Naive thymus-derived CD4-positive, alpha-beta T cell (primary cell): ENCODE data around the gene SSPN. TPM values are rescaled to one million over a fixed set of nuclear protein-coding genes. Genes with fewer than 3 reads are reported as not detected.

Experiments used
- ATAC-seq: fragments of 150-1000 bp; cut with Tn5 transposase; 2 replicates; pipeline ENCODE4 v1.10.0; 2021; ENCODE audit warnings: mild to moderate bottlenecking, moderate library complexity
- CTCF ChIA-PET: fragments of 350-600 bp; sonication (Branson Sonifier 250); formaldehyde crosslinking; loops from one replicate; lab custom pipeline; 2021; ENCODE audit warnings: antibody characterized with exemption; lab: Charles Lee
- POLR2A ChIA-PET: fragments of 350-600 bp; sonication (Branson Sonifier 250); formaldehyde crosslinking; loops from one replicate; lab custom pipeline; 2021; ENCODE audit warnings: antibody characterized with exemption, inconsistent platforms; lab: Charles Lee
- DNase-seq, 9 donors: peaks; one replicate each; pipeline versions ENCODE4 v3.0.0 to v3.0.0-alpha.2; 2020 to 2022; ENCODE audit warnings: mixed read lengths in 1 of 9
- H3K27ac ChIP-seq: one replicate; pipeline ENCODE4 v1.7.0; 2013; ENCODE audit warnings: mild to moderate bottlenecking, low read depth, low read length, moderate library complexity
- H3K27me3 ChIP-seq, 2 donors: one replicate each; pipeline ENCODE4 v1.7.0; 2013; ENCODE audit warnings: low read length in 2 of 2, mild to moderate bottlenecking in 2 of 2, moderate library complexity in 2 of 2; ENCODE audit not compliant: control insufficient read depth in 2 of 2, insufficient read depth in 2 of 2
- H3K36me3 ChIP-seq, 3 experiments: 1 replicate in 2 of 3; 2 replicates in 1 of 3; pipeline ENCODE4 v1.7.0; 2013; ENCODE audit warnings: low read length in 3 of 3, mild to moderate bottlenecking in 3 of 3, moderate library complexity in 1 of 3; ENCODE audit not compliant: insufficient read depth in 3 of 3, control insufficient read depth in 2 of 3
- H3K4me1 ChIP-seq, 2 donors: one replicate each; pipeline ENCODE4 v1.7.0; 2013; ENCODE audit warnings: low read length in 2 of 2, mild to moderate bottlenecking in 2 of 2, moderate library complexity in 1 of 2; ENCODE audit not compliant: control insufficient read depth in 2 of 2, insufficient read depth in 2 of 2
- H3K4me3 ChIP-seq: 2 replicates; pipeline ENCODE4 v1.7.0; 2013; ENCODE audit warnings: mild to moderate bottlenecking, low read length
- H3K9me3 ChIP-seq, 3 experiments: 1 replicate in 2 of 3; 2 replicates in 1 of 3; pipeline ENCODE4 v1.7.0; 2013; ENCODE audit warnings: low read length in 3 of 3; ENCODE audit not compliant: control insufficient read depth in 2 of 3
- H3K27ac Mint-ChIP-seq, 9 donors: one replicate each; pipeline ENCODE4 v1.8.0; 2020 to 2022; ENCODE audit warnings: mixed read lengths in 9 of 9, mild to moderate bottlenecking in 8 of 9, moderate library complexity in 5 of 9, inconsistent platforms in 2 of 9
- H3K27me3 Mint-ChIP-seq, 5 donors: one replicate each; pipeline ENCODE4 v1.8.0; 2021 to 2022; ENCODE audit warnings: mixed read lengths in 5 of 5, mild to moderate bottlenecking in 1 of 5
- H3K36me3 Mint-ChIP-seq, 5 donors: one replicate each; pipeline ENCODE4 v1.8.0; 2020 to 2022; ENCODE audit warnings: mixed read lengths in 5 of 5, mild to moderate bottlenecking in 3 of 5, inconsistent platforms in 1 of 5
- H3K4me1 Mint-ChIP-seq, 7 donors: one replicate each; pipeline ENCODE4 v1.8.0; 2020 to 2022; ENCODE audit warnings: mixed read lengths in 7 of 7, mild to moderate bottlenecking in 3 of 7, inconsistent platforms in 1 of 7
- H3K4me3 Mint-ChIP-seq, 10 donors: one replicate each; pipeline ENCODE4 v1.8.0; 2020 to 2022; ENCODE audit warnings: mild to moderate bottlenecking in 10 of 10, mixed read lengths in 10 of 10, moderate library complexity in 6 of 10, inconsistent platforms in 2 of 10
- H3K9me3 Mint-ChIP-seq, 11 donors: one replicate each; pipeline ENCODE4 v1.8.0; 2020 to 2022; ENCODE audit warnings: mixed read lengths in 11 of 11, mild to moderate bottlenecking in 4 of 11, inconsistent platforms in 1 of 11, moderate library complexity in 1 of 11
- intact Hi-C, 2 donors: fragments of 100-400 bp; cut with micrococcal nuclease; formaldehyde crosslinking; loops; one replicate each; pipeline ENCODE4 v1.15.1; 2023
- polyA plus RNA-seq, 2 donors: library from polyadenylated mRNA; unstranded; fragments of 300-500 nt; fragmentation: Illumina TruSeq; gene quantifications; one replicate each; pipeline ENCODE4 v1.2.3, GENCODE V29; 2021
- total RNA-seq, 6 experiments: library from RNA in 5 of 6; stranded (reverse) in 5 of 6; gene quantifications; 1 replicate in 5 of 6; 2 replicates in 1 of 6; pipeline ENCODE4 v1.2.3 and lab custom pipeline; 2021 to 2026

Gene SSPN
- total and polyA plus RNA-seq, 7 experiments from 2014 or later: 0.22 to 0.34 TPM; not detected in 5

DNA sequence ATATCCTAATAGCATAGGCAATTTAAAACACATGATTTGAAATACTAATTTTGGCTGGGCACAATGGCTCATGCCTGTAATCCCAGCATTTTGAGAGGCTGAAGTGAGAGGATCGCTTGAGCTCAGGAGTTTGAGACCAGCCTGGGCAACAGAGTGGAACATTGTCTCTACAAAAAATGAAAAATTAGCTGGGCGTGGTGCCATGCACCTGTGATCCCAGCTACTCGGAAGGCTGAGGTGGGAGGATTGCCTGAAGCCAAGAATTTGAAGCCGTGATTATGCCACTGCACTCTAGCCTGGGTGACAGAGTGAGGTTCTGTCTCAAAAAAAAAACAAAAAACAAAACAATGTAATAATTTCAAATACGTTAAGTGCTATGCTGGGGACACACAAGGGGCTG, 83.3 kb downstream of the SSPN start:
- ChIA-PET POLR2A (no interaction called here), CTCF (no interaction called here)
- Histone ChIP-seq H3K4me3 (no peak overlapping the region), H3K4me1 (no peaks in the 10 kb centered on the region), H3K27ac (no peak overlapping the region), H3K36me3 (no peaks in the 10 kb centered on the region), H3K27me3 (no peaks in the 10 kb centered on the region), H3K9me3 (no peaks in the 10 kb centered on the region)
- DNase-seq (no peak), ATAC-seq (no peak)
- Mint-ChIP-seq H3K27me3 (peaks cover 0 to 10% (median 2%) of the 10 kb centered on the region in 5 donors), H3K27ac (no peak overlapping the region), H3K4me3 (no peak overlapping the region), H3K4me1 (peaks cover 0 to 14% (median 0%) of the 10 kb centered on the region in 7 donors), H3K36me3 (no peaks in the 10 kb centered on the region), H3K9me3 (no peaks in the 10 kb centered on the region)
- intact Hi-C loops: no loop called here

DNA sequence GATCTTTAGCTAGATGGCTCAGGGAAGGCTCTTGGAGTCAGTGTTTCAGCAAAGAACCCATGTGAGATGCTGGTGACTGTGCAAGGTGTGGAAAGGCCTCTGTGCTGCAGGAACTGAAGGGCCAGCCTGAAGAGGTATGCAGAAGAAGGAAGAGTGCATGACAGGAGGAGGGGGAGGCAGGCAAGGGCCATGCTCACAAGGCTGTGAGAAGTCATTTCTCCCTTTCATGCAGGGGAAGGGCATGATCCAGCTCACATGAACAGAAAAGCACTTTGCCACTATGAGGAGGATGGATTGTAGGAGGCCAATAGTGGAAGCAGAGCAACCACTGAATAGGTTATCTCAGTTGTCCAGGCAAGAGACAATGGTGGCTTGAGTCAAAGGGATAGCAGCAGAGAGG, 83.7 kb downstream of the SSPN start:
- CTCF ChIA-PET: no interaction called here
- no peak overlapping the region for H3K4me3 Mint-ChIP-seq
- DNase-seq (no peak), ATAC-seq (no peak)
- H3K4me1 ChIP-seq: no peaks in the 10 kb centered on the region
- POLR2A ChIA-PET: no interaction called here
- no peak overlapping the region for H3K27ac Mint-ChIP-seq
- no peak overlapping the region for H3K27ac ChIP-seq
- H3K36me3 Mint-ChIP-seq: no peaks in the 10 kb centered on the region
- H3K4me3 ChIP-seq: no peak overlapping the region
- no peaks in the 10 kb centered on the region for H3K9me3 Mint-ChIP-seq
- H3K36me3 ChIP-seq: no peaks in the 10 kb centered on the region
- intact Hi-C loops: no loop called here
- peaks cover 0 to 15% (median 0%) of the 10 kb centered on the region in 7 donors for H3K4me1 Mint-ChIP-seq
- H3K27me3 Mint-ChIP-seq: peaks cover 0 to 10% (median 2%) of the 10 kb centered on the region in 5 donors
- H3K27me3 ChIP-seq: no peaks in the 10 kb centered on the region
- H3K9me3 ChIP-seq: no peaks in the 10 kb centered on the region

DNA sequence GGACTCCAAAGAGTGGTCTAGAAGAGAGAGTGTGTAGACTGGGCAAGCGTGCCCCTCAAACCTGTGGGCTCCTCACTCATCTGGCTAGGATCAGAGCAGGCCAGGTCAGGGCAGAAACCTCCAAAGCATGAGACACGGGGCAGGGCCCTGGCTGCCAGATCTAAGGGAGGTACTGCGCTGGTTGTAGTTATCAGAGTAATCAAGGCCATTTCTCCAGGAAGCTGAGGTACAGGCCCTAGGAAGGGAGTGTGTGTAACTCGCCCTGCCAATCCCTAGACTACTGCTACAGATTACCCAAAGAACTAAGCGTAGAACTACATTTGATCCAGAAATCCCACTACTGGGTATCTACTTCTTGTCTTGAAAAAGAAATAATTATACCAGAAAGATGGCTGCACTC, 84.5 kb downstream of the SSPN start:
- Mint-ChIP-seq H3K27ac (no peak overlapping the region), H3K9me3 (no peaks in the 10 kb centered on the region), H3K27me3 (peaks cover 0 to 10% (median 2%) of the 10 kb centered on the region in 5 donors), H3K4me1 (peaks cover 0 to 7% (median 0%) of the 10 kb centered on the region in 7 donors), H3K36me3 (no peaks in the 10 kb centered on the region), H3K4me3 (no peak overlapping the region)
- Histone ChIP-seq H3K27me3 (no peaks in the 10 kb centered on the region), H3K27ac (no peak overlapping the region), H3K4me3 (no peak overlapping the region), H3K4me1 (no peaks in the 10 kb centered on the region), H3K9me3 (no peaks in the 10 kb centered on the region), H3K36me3 (no peaks in the 10 kb centered on the region)
- CTCF ChIA-PET: no interaction called here
- ATAC-seq (no peak), DNase-seq (no peak)
- POLR2A ChIA-PET: no interaction called here
- intact Hi-C loops: no loop called here

DNA sequence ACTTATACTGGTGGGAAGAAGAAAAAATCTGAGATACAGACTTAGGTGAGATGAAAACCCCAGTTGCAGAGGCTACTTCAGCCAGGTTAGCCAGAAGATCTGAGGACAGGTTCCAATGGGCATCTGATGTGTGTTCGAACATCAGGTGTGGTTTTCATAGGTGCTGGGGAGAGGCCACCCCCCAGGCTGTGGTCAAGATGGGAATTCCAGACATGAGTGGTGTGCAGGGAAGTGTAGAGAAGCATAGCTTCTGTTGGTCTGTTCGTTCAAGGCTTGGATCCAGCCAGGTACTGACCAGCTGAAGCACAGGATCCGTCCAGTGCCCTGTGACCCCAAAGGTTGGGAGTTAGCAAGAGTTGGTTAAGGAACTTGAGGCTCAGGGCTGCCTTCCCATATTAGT, 85.5 kb downstream of the SSPN start:
- POLR2A ChIA-PET: no interaction called here
- Histone ChIP-seq H3K4me1 (no peaks in the 10 kb centered on the region), H3K27ac (no peak overlapping the region), H3K36me3 (no peaks in the 10 kb centered on the region), H3K27me3 (no peaks in the 10 kb centered on the region), H3K4me3 (no peak overlapping the region), H3K9me3 (no peaks in the 10 kb centered on the region)
- peaks cover 0 to 10% (median 2%) of the 10 kb centered on the region in 5 donors for H3K27me3 Mint-ChIP-seq
- CTCF ChIA-PET: no interaction called here
- peaks cover 0 to 5% (median 0%) of the 10 kb centered on the region in 7 donors for H3K4me1 Mint-ChIP-seq
- peaks cover 0 to 1% (median 0%) of the 10 kb centered on the region in 11 donors for H3K9me3 Mint-ChIP-seq
- no peak overlapping the region for H3K27ac Mint-ChIP-seq
- no peak overlapping the region for H3K4me3 Mint-ChIP-seq
- intact Hi-C loops: no loop called here
- no peaks in the 10 kb centered on the region for H3K36me3 Mint-ChIP-seq
- DNase-seq: no peak
- ATAC-seq: no peak

DNA sequence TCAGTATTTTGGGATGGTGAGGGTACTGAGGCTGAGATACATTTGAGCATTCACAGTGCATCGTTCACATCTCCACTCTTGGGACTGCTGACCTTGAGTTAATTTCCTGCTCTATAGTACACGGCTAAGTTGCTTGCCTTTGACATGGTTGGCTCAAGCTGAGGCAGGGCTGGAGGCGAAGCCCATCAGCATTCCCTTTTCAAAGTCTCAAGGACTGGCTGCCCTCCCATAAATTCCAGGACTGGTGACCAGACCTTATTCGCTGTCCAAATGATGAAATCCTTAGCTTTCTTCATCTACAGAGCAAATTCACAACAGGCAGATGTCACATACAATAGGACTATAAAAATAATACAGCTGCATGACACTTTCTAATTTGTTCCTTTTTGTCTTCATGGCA, 85.9 kb downstream of the SSPN start:
- H3K9me3 Mint-ChIP-seq: peaks cover 0 to 1% (median 0%) of the 10 kb centered on the region in 11 donors
- Histone ChIP-seq H3K36me3 (no peaks in the 10 kb centered on the region), H3K4me3 (no peak overlapping the region), H3K4me1 (no peaks in the 10 kb centered on the region), H3K27me3 (no peaks in the 10 kb centered on the region), H3K27ac (no peak overlapping the region), H3K9me3 (no peaks in the 10 kb centered on the region)
- no peak overlapping the region for H3K27ac Mint-ChIP-seq
- H3K4me1 Mint-ChIP-seq: peaks cover 0 to 5% (median 0%) of the 10 kb centered on the region in 7 donors
- H3K27me3 Mint-ChIP-seq: peaks cover 0 to 10% (median 2%) of the 10 kb centered on the region in 5 donors
- CTCF ChIA-PET: no interaction called here
- no peak for ATAC-seq
- POLR2A ChIA-PET: no interaction called here
- H3K36me3 Mint-ChIP-seq: no peaks in the 10 kb centered on the region
- no peak for DNase-seq
- H3K4me3 Mint-ChIP-seq: no peak overlapping the region
- intact Hi-C loops: no loop called here

DNA sequence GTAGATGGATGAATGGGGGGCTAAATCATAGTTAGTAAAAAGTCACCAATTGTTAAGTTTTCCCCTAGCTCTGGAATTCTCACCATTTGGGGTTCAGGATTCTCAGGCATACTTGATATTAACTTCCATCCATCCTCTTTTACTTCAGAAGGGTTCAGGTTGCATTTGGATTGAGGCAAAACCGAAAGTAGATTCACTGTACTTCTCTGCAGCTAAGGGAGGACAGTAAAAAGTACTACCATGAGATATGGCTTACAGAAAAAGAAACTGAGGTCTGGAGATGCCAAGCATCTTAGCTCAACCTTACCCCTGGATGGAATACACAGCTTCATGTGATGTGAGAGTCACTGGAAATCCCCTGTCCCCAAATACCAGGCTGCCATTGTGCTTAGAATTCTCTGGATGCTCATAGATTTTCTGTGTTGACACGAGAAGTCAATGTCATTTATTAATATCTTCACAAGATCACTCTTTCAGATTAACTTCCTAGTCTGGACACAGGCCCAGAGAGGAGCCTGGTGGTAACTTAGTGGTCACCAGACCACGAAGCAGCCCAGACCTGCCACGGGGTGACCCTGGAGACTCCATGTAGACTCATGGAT, 87.1 kb downstream of the SSPN start:
- Mint-ChIP-seq H3K36me3 (no peaks in the 10 kb centered on the region), H3K27ac (no peak overlapping the region), H3K4me1 (peaks cover 0 to 5% (median 0%) of the 10 kb centered on the region in 7 donors), H3K27me3 (peaks cover 0 to 10% (median 4%) of the 10 kb centered on the region in 5 donors), H3K4me3 (no peak overlapping the region), H3K9me3 (peaks cover 0 to 1% (median 0%) of the 10 kb centered on the region in 11 donors)
- no peaks in the 10 kb centered on the region for H3K27me3 ChIP-seq
- POLR2A ChIA-PET: no interaction called here
- CTCF ChIA-PET: no interaction called here
- H3K4me3 ChIP-seq: no peak overlapping the region
- H3K4me1 ChIP-seq: no peaks in the 10 kb centered on the region
- no peak for ATAC-seq
- intact Hi-C loops: no loop called here
- H3K9me3 ChIP-seq: no peaks in the 10 kb centered on the region
- H3K36me3 ChIP-seq: no peaks in the 10 kb centered on the region
- no peak overlapping the region for H3K27ac ChIP-seq
- DNase-seq: no peak

DNA sequence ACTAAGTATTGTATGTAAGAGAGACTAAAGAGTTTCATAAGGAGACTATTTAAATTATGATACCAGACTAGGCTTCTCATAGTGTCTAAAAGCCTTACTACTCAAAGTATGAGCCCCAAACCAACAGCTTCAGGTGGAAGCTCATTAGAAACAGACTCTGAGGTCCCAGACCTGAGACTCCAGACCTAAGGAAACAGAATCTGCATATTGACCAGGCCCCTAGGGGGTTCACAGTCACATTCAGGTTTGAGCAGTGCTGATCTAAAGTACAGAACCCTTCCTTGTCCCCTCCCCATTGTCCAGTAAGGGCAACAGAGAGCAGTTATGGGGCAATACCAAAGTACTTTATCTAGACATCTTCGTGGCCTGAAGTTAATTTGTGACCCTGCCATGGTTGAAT, 87.7 kb downstream of the SSPN start:
- DNase-seq: no peak
- Histone ChIP-seq H3K27me3 (no peaks in the 10 kb centered on the region), H3K4me1 (no peaks in the 10 kb centered on the region), H3K4me3 (no peak overlapping the region), H3K27ac (no peak overlapping the region), H3K36me3 (no peaks in the 10 kb centered on the region), H3K9me3 (no peaks in the 10 kb centered on the region)
- intact Hi-C loops: no loop called here
- peaks cover 0 to 10% (median 5%) of the 10 kb centered on the region in 5 donors for H3K27me3 Mint-ChIP-seq
- CTCF ChIA-PET: no interaction called here
- no peak overlapping the region for H3K4me3 Mint-ChIP-seq
- POLR2A ChIA-PET: no interaction called here
- H3K9me3 Mint-ChIP-seq: peaks cover 0 to 1% (median 0%) of the 10 kb centered on the region in 11 donors
- no peaks in the 10 kb centered on the region for H3K36me3 Mint-ChIP-seq
- H3K27ac Mint-ChIP-seq: no peak overlapping the region
- no peak for ATAC-seq
- peaks cover 0 to 5% (median 0%) of the 10 kb centered on the region in 7 donors for H3K4me1 Mint-ChIP-seq
